ENCODE results near the gene OR2B3. TPM values are rescaled to one million over a fixed set of nuclear protein-coding genes. Genes with fewer than 3 reads are reported as not detected.

OR2B3 gene, protein sequence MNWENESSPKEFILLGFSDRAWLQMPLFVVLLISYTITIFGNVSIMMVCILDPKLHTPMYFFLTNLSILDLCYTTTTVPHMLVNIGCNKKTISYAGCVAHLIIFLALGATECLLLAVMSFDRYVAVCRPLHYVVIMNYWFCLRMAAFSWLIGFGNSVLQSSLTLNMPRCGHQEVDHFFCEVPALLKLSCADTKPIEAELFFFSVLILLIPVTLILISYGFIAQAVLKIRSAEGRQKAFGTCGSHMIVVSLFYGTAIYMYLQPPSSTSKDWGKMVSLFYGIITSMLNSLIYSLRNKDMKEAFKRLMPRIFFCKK
- not detected in 5 replicates for total RNA-seq (2022; extraction: Qiagen RNA extraction)

GRCh38 chr6:29087213-29087612 is at the start of gene OR2B3:
Gene OR2B3, minus strand, starts transcription at chr6:29087313. Its CDS starts 65 bp downstream, at chr6:29087248.

DNA sequence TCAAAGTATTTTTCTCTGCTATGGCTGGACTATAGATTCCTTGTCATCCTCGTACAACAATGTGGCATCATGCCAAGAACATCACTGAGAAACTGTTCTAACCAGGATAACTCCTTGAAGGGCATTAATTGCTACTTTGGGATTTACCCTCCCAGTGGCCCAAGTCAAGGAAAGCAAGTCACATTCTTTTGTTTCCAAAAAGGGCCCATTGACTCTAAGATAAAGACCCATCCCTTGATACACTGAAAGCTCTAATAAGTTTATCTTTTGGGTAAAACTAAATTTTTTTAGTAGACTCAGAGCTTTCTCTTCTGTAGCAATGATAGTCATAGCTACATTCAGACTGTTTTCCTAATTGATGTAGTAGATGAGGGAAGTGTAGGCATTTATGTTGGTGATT is 20.6 kb upstream of the OR2B3 start, which contains the start of gene OR2J3:
Gene OR2J3, plus strand, starts transcription at position 301 of the 400 bp plus-strand sequence. CDS start 3,833 bp downstream, outside the sequence.

DNA sequence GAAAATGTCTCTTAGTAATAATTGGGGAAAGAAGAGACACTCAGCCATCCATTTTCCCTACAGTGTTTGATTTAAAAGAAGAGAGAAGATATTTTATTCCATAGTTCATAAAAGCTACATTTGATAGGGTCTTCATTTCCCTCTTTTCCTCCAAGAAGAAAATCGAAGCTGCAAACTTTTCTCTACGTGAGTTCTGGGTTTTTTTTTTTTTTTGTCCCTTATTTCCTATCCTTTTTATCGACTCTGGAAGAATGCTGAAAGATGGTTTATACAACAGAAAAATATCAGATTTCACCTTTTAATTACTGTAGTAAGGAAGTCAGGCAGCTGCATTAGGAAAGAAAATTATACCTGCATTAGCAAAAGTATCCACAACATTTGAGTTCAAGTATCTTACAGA is 12.1 kb upstream of the OR2B3 start, which contains the start of gene OR2J1:
Gene OR2J1, plus strand, starts transcription at position 301 of the 400 bp plus-strand sequence. CDS start 1,453 bp downstream, outside the sequence.

DNA sequence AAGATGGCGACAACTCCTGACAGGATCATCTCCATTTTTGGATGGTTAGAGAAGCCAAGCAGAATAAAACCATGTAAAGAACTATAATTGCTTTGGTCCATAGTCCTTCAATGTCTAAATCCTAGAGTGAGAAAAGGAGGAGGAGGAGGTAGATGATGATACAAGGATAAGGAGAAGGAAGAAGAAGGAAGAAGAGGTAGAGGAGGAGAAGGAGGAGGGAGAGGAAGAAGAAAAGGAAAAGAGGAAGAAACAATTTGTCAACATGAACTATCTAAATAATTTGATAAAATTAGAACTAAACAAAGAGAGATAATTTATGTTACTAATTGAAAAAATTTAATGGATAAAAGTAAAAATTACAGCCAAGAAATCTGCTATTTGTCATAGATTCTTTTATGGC is 42.0 kb downstream of the OR2B3 start, which contains the start of gene OR2W1:
Gene OR2W1, minus strand, starts transcription at position 101 of the 400 bp plus-strand sequence. Its CDS starts 0 bp downstream, at position 101.

Other genes starting within 250 kb of the OR2B3 start
- gene TRIM27, start 163.3 kb downstream of the OR2B3 start, total RNA-seq (2022; extraction: Qiagen RNA extraction) = 41.1 to 46.7 TPM (median 43.0 TPM) in 5 replicates
- gene ZNF311, start 82.0 kb downstream of the OR2B3 start, total RNA-seq (2022; extraction: Qiagen RNA extraction) = 0.11 to 0.22 TPM (median 0.15 TPM) in 5 replicates
- gene OR2W1, start 42.1 kb downstream of the OR2B3 start, total RNA-seq (2022; extraction: Qiagen RNA extraction) = not detected in 5 replicates
- not detected in 5 replicates for gene OR2J1, start 12.2 kb upstream of the OR2B3 start, total RNA-seq (2022; extraction: Qiagen RNA extraction)
- gene OR2J3, start 20.7 kb upstream of the OR2B3 start, total RNA-seq (2022; extraction: Qiagen RNA extraction) = not detected in 5 replicates
- not detected in 5 replicates for gene OR2J2, start 83.6 kb upstream of the OR2B3 start, total RNA-seq (2022; extraction: Qiagen RNA extraction)
- not detected in 5 replicates for gene OR14J1, start 214.4 kb upstream of the OR2B3 start, total RNA-seq (2022; extraction: Qiagen RNA extraction)